Sigmoid colon (tissue), 4 donors: ENCODE results near the gene CHODL.

Source experiments
- POLR2A ChIP-seq, 2 donors: fragments of 450-650 bp; IDR thresholded peaks; one replicate each; pipeline ENCODE4 v1.6.1; 2016; ENCODE audit warnings: antibody characterized with exemption in 2 of 2, mild to moderate bottlenecking in 2 of 2, moderate library complexity in 2 of 2
- POLR2AphosphoS5 ChIP-seq, 4 donors: sonication (generic); formaldehyde crosslinking; IDR thresholded peaks; one replicate each; pipeline ENCODE4 v1.6.1; 2017; ENCODE audit warnings: antibody characterized with exemption in 4 of 4
- TF ChIP-seq, protein P1 (sequence below), 4 experiments: fragments of 450-650 bp in 3 of 4; fragments of 200-600 bp in 1 of 4; IDR thresholded peaks; one replicate each; pipeline ENCODE4 v1.5.1; 2016 to 2019; ENCODE audit warnings: antibody characterized with exemption in 4 of 4, mild to moderate bottlenecking in 3 of 4, moderate library complexity in 2 of 4

DNA sequence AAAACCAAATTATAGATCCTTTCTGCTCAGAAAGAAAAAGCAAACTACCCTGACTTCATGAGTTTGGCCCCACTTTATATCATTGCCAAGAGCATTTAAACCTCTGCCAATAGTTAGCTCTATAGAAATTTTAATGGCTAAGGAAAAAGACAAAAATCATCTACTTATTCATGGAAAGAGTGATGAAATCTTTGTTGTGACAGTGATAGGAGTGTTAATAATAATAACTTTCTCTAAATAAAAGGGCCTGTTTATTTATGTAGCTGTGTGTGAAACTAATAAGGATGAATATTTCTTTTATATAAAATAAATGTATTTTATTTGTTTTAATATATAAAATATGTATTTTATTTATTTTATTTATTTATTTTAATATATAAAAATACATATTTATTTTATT, 6.4 kb downstream of the CHODL start:
- TF ChIP-seq, protein P1, sequence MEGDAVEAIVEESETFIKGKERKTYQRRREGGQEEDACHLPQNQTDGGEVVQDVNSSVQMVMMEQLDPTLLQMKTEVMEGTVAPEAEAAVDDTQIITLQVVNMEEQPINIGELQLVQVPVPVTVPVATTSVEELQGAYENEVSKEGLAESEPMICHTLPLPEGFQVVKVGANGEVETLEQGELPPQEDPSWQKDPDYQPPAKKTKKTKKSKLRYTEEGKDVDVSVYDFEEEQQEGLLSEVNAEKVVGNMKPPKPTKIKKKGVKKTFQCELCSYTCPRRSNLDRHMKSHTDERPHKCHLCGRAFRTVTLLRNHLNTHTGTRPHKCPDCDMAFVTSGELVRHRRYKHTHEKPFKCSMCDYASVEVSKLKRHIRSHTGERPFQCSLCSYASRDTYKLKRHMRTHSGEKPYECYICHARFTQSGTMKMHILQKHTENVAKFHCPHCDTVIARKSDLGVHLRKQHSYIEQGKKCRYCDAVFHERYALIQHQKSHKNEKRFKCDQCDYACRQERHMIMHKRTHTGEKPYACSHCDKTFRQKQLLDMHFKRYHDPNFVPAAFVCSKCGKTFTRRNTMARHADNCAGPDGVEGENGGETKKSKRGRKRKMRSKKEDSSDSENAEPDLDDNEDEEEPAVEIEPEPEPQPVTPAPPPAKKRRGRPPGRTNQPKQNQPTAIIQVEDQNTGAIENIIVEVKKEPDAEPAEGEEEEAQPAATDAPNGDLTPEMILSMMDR (IDR thresholded peaks at IDR 0.05), result no peak
- TF ChIP-seq POLR2AphosphoS5 (IDR thresholded peaks at IDR 0.05), result no peak
- TF ChIP-seq POLR2A (IDR thresholded peaks at IDR 0.05), result no peak
